Measurements from ENCODE around the gene HS1BP3. TPM values are rescaled to one million over a fixed set of nuclear protein-coding genes. Genes with fewer than 3 reads are reported as not detected.

Gene HS1BP3
- total and polyA plus RNA-seq, 2 of the 13 experiments (the other 11 are each of a cell fraction or from before 2014, with no cell fraction given): 15.2 to 22.0 TPM

- TF ChIP-seq ZNF564 (CRISPR knock-in tag; IDR thresholded peaks at IDR 0.05): no peak
- TF ChIP-seq EZH2 (conservative IDR thresholded peaks at IDR 0.05; ENCODE audit: low read depth, low read length): no peak
- 0 out of 2 replicates have a peak, but pooled peaks have one; percentile 21 for TF ChIP-seq TBX2 (CRISPR knock-in tag; IDR thresholded peaks at IDR 0.05; ENCODE audit: borderline replicate concordance)
- TF ChIP-seq MXD1 (CRISPR knock-in tag; IDR thresholded peaks at IDR 0.05): no peak
- no peak for TF ChIP-seq ESRRA (CRISPR knock-in tag; IDR thresholded peaks at IDR 0.05; ENCODE audit: low read depth)
- TF ChIP-seq ZBTB7A (CRISPR knock-in tag; IDR thresholded peaks at IDR 0.05): no peak
- TF ChIP-seq ZNF281 (CRISPR knock-in tag; IDR thresholded peaks at IDR 0.05; ENCODE audit: borderline replicate concordance): no peak
- TF ChIP-seq ZNF296 (CRISPR knock-in tag; conservative IDR thresholded peaks at IDR 0.05): no peak
- TF ChIP-seq LBX2 (CRISPR knock-in tag; IDR thresholded peaks at IDR 0.05; ENCODE audit: borderline replicate concordance): no peak
- no peak for TF ChIP-seq RFX5 (IDR thresholded peaks at IDR 0.05; ENCODE audit: low read depth, low read length)
- no peak for TF ChIP-seq PHF20 (CRISPR knock-in tag; IDR thresholded peaks at IDR 0.05)
- TF ChIP-seq ERF (CRISPR knock-in tag; IDR thresholded peaks at IDR 0.05): no peak
- no peak for TF ChIP-seq FOXM1 (CRISPR knock-in tag; IDR thresholded peaks at IDR 0.05)
- TF ChIP-seq ZNF530 (CRISPR knock-in tag; IDR thresholded peaks at IDR 0.05; ENCODE audit: low read depth): no peak
- TF ChIP-seq ATF1 (CRISPR knock-in tag; IDR thresholded peaks at IDR 0.05): no peak
These were observed 73.2 kb downstream of the HS1BP3 start (continued) for GRCh38 chr2:20577495-20578235.

Measured in HepG2 (cell line).